Right atrium auricular region (tissue), 2 donors: ENCODE measurements around the gene MYO1E. TPM values are rescaled to one million over a fixed set of nuclear protein-coding genes. Genes with fewer than 3 reads are reported as not detected.
"Not testable (repeated sequence)": the region's sequence is repeated elsewhere in the genome, so short reads cannot be mapped to it uniquely, and the experiment has no call there.

Experiments
- DNase-seq: peaks from one replicate; pipeline ENCODE4 v3.0.0-alpha.2; 2019; ENCODE audit warnings: low spot score
- H3K27ac ChIP-seq, 2 donors: fragments of 200-600 bp; sonication (generic); 1 replicate in 1 of 2; 2 replicates in 1 of 2; pipeline ENCODE4 v1.5.1; 2016 to 2019
- H3K27me3 ChIP-seq, 2 donors: fragments of 200-600 bp; sonication (generic); one replicate each; pipeline versions ENCODE4 v1.5.1 to v1.6.0; 2017 to 2019
- H3K36me3 ChIP-seq: fragments of 200-600 bp; sonication (generic); one replicate; pipeline ENCODE4 v1.5.1; 2016
- H3K4me1 ChIP-seq, 2 donors: fragments of 200-600 bp; sonication (generic); one replicate each; pipeline versions ENCODE4 v1.5.1 to v1.6.0; 2017 to 2019
- H3K4me3 ChIP-seq, 2 donors: fragments of 200-600 bp; sonication (generic); 1 replicate in 1 of 2; 2 replicates in 1 of 2; pipeline ENCODE4 v1.5.1; 2017 to 2019; ENCODE audit warnings: mild to moderate bottlenecking in 1 of 2, moderate library complexity in 1 of 2
- H3K9me3 ChIP-seq, 2 donors: fragments of 200-600 bp; sonication (generic); one replicate each; pipeline ENCODE4 v1.5.1; 2019
- CTCF ChIP-seq, 2 donors: fragments of 200-600 bp; sonication (generic); IDR thresholded peaks; one replicate each; pipeline ENCODE4 v1.5.1; 2019; ENCODE audit warnings: antibody characterized with exemption in 2 of 2
- total RNA-seq, 2 donors: library from RNA; depleted of rRNA; stranded (reverse); fragments of >200 nt; gene quantifications; one replicate each; pipeline ENCODE4 v1.1.0, GENCODE V29; 2016

MYO1E gene
- total RNA-seq, 2 donors from 2014 or later, result 9.6 to 17.2 TPM

GRCh38 chr15:59169251-59169708 is 203.4 kb downstream of the MYO1E start:
- H3K9me3 ChIP-seq, result no peaks in the 10 kb centered on the region
- peaks cover 15% of the 10 kb centered on the region for H3K36me3 ChIP-seq
- no peak overlapping the region for H3K4me3 ChIP-seq
- H3K4me1 ChIP-seq, result peaks cover 0 to 16% of the 10 kb centered on the region in 2 donors
- no peaks in the 10 kb centered on the region for H3K27me3 ChIP-seq
- DNase-seq, result no peak
- peak overlapping the region; percentile 68 to 74 for H3K27ac ChIP-seq
- no peak for TF ChIP-seq CTCF (IDR thresholded peaks at IDR 0.05)

GRCh38 chr15:59168536-59168935 is 204.1 kb downstream of the MYO1E start:
- Histone ChIP-seq H3K4me1 (peaks cover 0 to 16% of the 10 kb centered on the region in 2 donors), H3K9me3 (no peaks in the 10 kb centered on the region), H3K27me3 (no peaks in the 10 kb centered on the region), H3K4me3 (no peak overlapping the region), H3K36me3 (peaks cover 15% of the 10 kb centered on the region), H3K27ac (peak overlapping the region; percentile 46 to 74)
- DNase-seq, result no peak
- no peak for TF ChIP-seq CTCF (IDR thresholded peaks at IDR 0.05)

GRCh38 chr15:59166601-59167265 is 205.9 kb downstream of the MYO1E start:
- Histone ChIP-seq H3K4me1 (peaks cover 0 to 16% of the 10 kb centered on the region in 2 donors), H3K36me3 (peaks cover 17% of the 10 kb centered on the region)

GRCh38 chr15:59166166-59166565 is 206.5 kb downstream of the MYO1E start:
- Histone ChIP-seq H3K9me3 (no peaks in the 10 kb centered on the region), H3K36me3 (peaks cover 17% of the 10 kb centered on the region), H3K4me3 (no peak overlapping the region), H3K27me3 (no peaks in the 10 kb centered on the region), H3K27ac (no peak overlapping the region), H3K4me1 (peaks cover 0 to 15% of the 10 kb centered on the region in 2 donors)
- no peak for TF ChIP-seq CTCF (IDR thresholded peaks at IDR 0.05)
- DNase-seq, result no peak

More at GRCh38 chr15:59166601-59167265, 205.9 kb downstream of the MYO1E start:
- no peaks in the 10 kb centered on the region for H3K9me3 ChIP-seq
- H3K27ac ChIP-seq, result no peak overlapping the region
- no peaks in the 10 kb centered on the region for H3K27me3 ChIP-seq
- DNase-seq, result no peak
- H3K4me3 ChIP-seq, result no peak overlapping the region
- TF ChIP-seq CTCF (IDR thresholded peaks at IDR 0.05), result no peak

- H3K27ac ChIP-seq, result no peak overlapping the region
- no peak for DNase-seq
- H3K9me3 ChIP-seq, result no peaks in the 10 kb centered on the region
- no peaks in the 10 kb centered on the region for H3K27me3 ChIP-seq
- H3K4me3 ChIP-seq, result no peak overlapping the region
- TF ChIP-seq CTCF (IDR thresholded peaks at IDR 0.05), result no peak
- H3K36me3 ChIP-seq, result peaks cover 18% of the 10 kb centered on the region
- peaks cover 0 to 11% of the 10 kb centered on the region in 2 donors for H3K4me1 ChIP-seq
These were observed 206.9 kb downstream of the MYO1E start for GRCh38 chr15:59165726-59166125.

GRCh38 chr15:59162080-59162479 is 210.6 kb downstream of the MYO1E start:
- not testable (repeated sequence) for H3K27ac ChIP-seq, H3K4me1 ChIP-seq, H3K4me3 ChIP-seq, H3K27me3 ChIP-seq, H3K9me3 ChIP-seq, DNase-seq
- H3K36me3 ChIP-seq, result peaks cover 46% of the 10 kb centered on the region
